K562 (cell line): ENCODE results near the gene HFE. TPM values are rescaled to one million over a fixed set of nuclear protein-coding genes. Genes with fewer than 3 reads are reported as not detected.

Experiments
- CHD2 ChIP-seq: IDR thresholded peaks from 2 replicates; pipeline ENCODE4 v1.6.1; 2011; ENCODE audit warnings: low read depth, low read length
- CREB5 ChIP-seq: fragments of 250-450 bp; sonication (Bioruptor Pico); IDR thresholded peaks from 2 replicates; pipeline ENCODE4 v1.5.0; 2020; ENCODE audit warnings: mild to moderate bottlenecking
- DEAF1 ChIP-seq: fragments of 450-650 bp; formaldehyde crosslinking; IDR thresholded peaks from 2 replicates; pipeline ENCODE4 v1.4.0; 2020; ENCODE audit warnings: mild to moderate bottlenecking, moderate library complexity
- GTF3C2 ChIP-seq: IDR thresholded peaks from 3 replicates; pipeline ENCODE4 v1.6.1; 2011; ENCODE audit warnings: borderline replicate concordance, mild to moderate bottlenecking, moderate library complexity; ENCODE audit not compliant: insufficient read length; ENCODE audit errors: extremely low read depth
- HNRNPH1 ChIP-seq: fragments of 200-400 bp; formaldehyde crosslinking; optimal IDR thresholded peaks from 2 replicates; pipeline ENCODE3; 2017; ENCODE audit warnings: low read depth, mild to moderate bottlenecking, low read length, moderate library complexity
- JUN ChIP-seq, 2 experiments: sonication (generic) in 1 of 2; formaldehyde crosslinking in 1 of 2; IDR thresholded peaks; 2 replicates each; pipeline versions ENCODE4 v1.6.1 to v1.8.0; 2012 to 2022; ENCODE audit warnings: borderline replicate concordance in 2 of 2, mild to moderate bottlenecking in 2 of 2, improper control_type of control experiment in 1 of 2, low read depth in 1 of 2, low read length in 1 of 2, missing genetic modification reagents in 1 of 2
- MAZ ChIP-seq, 2 experiments: fragments of 450-650 bp in 1 of 2; sonication (generic) in 1 of 2; formaldehyde crosslinking; IDR thresholded peaks in 1 of 2; conservative IDR thresholded peaks in 1 of 2; 2 replicates each; pipeline versions ENCODE4 v1.4.0 to v1.5.0; 2020; ENCODE audit warnings: mild to moderate bottlenecking in 1 of 2, missing genetic modification reagents in 1 of 2
- NKRF ChIP-seq: fragments of 450-650 bp; IDR thresholded peaks from 2 replicates; pipeline ENCODE4 v1.6.1; 2016; ENCODE audit warnings: borderline replicate concordance
- SUPT5H ChIP-seq: fragments of 450-650 bp; IDR thresholded peaks from 2 replicates; pipeline ENCODE4 v1.6.1; 2016
- TRIM24 ChIP-seq, 2 experiments: fragments of 450-650 bp; IDR thresholded peaks; 2 replicates each; pipeline ENCODE4 v1.6.1; 2016
- USF1 ChIP-seq: sonication (generic); formaldehyde crosslinking; IDR thresholded peaks from 2 replicates; pipeline ENCODE4 v1.9.0; 2022; ENCODE audit warnings: mild to moderate bottlenecking, missing genetic modification reagents
- ZBTB26 ChIP-seq: fragments of 450-650 bp; formaldehyde crosslinking; IDR thresholded peaks from 2 replicates; pipeline ENCODE4 v1.4.0; 2022; ENCODE audit warnings: missing genetic modification characterization
- polyA plus RNA-seq, 8 experiments: library from polyadenylated mRNA; depleted of rRNA in 4 of 8; stranded (reverse) in 5 of 8; unstranded in 3 of 8; fragments of >200 nt; fragmentation: Nextera tagmentation in 2 of 8; fragmentation: Illumina TruSeq in 1 of 8; extraction: Ambion mirVana in 2 of 8; extraction: Trizol in 1 of 8; gene quantifications; 2 replicates each; pipeline versions ENCODE4 v1.2.1 to v1.2.3, GENCODE V29; 2011 to 2014; ENCODE audit warnings: inconsistent platforms in 1 of 8, missing spikeins in 1 of 8
- total RNA-seq, 7 experiments: library from RNA; depleted of rRNA in 6 of 7; stranded (reverse); fragments of >200 nt in 6 of 7; fragmentation: Illumina TruSeq in 2 of 7; extraction: Trizol in 2 of 7; gene quantifications; 2 replicates each; pipeline versions ENCODE4 v1.2.1 to v1.2.3, GENCODE V29; 2011 to 2021; ENCODE audit warnings: low replicate concordance in 1 of 7

The HFE gene
- total and polyA plus RNA-seq, 9 of the 15 experiments (the other 6 are each of a cell fraction or from before 2014, with no cell fraction given) = 0.14 to 1.2 (median 0.76) TPM

GRCh38 chr6:26054781-26055718 is 32.2 kb upstream of the HFE start (continued):
- TF ChIP-seq USF1 (CRISPR knock-in tag) (no peak), MAZ (CRISPR knock-in tag; conservative IDR thresholded peaks at IDR 0.05 in 1 of 2, IDR thresholded peaks at IDR 0.05 in 1 of 2) (peak; percentile 42 to 70; a peak in 3 of 4 replicates), DEAF1 (CRISPR knock-in tag) (peak; percentile 73), CREB5 (CRISPR knock-in tag) (peak; percentile 75), TRIM24 (IDR thresholded peaks at IDR 0.05) (peak in 1 of 2 experiments; percentile 44; a peak in 1 of 4 replicates), GTF3C2 (no peak), ZBTB26 (0 out of 2 replicates have a peak, but pooled peaks have one; percentile 97), NKRF (peak; percentile 14), JUN (IDR thresholded peaks at IDR 0.05; ENCODE audit: borderline replicate concordance, low read depth, low read length) (peak; percentile 22; the same call in 1 of the 2 replicates), JUN (CRISPR knock-in tag; IDR thresholded peaks at IDR 0.05; ENCODE audit: borderline replicate concordance) (no peak), CHD2 (peak; percentile 49; the same call in 1 of the 2 replicates), HNRNPH1 (no peak), SUPT5H (peak; percentile 95)
